Endothelial cell of umbilical vein (primary cell): Measurements from ENCODE around the gene TM9SF3. TPM values are rescaled to one million over a fixed set of nuclear protein-coding genes. Genes with fewer than 3 reads are reported as not detected.
A peak's percentile ranks its signal among the peaks of the same experiment; 100 is the strongest.

Source experiments
- BruUV-seq: library from RNA; stranded (reverse); fragments of 400-500 nt; replicated peaks from 2 replicates; lab custom pipeline; 2021; lab: Mats Ljungman, UMichigan
- CTCF ChIA-PET: fragments of 300-600, 350-600 bp; sonication (Branson Sonifier 250); formaldehyde crosslinking; loops from one replicate; lab custom pipeline; 2021; ENCODE audit warnings: antibody characterized with exemption, inconsistent platforms; lab: Charles Lee
- POLR2A ChIA-PET: fragments of 300-600, 350-600 bp; sonication (Branson Sonifier 250); formaldehyde crosslinking; loops from one replicate; lab custom pipeline; 2021; ENCODE audit warnings: antibody characterized with exemption, inconsistent platforms; lab: Charles Lee
- DNase-seq: peaks from one replicate; pipeline ENCODE4 v3.0.0-alpha.2; 2011; ENCODE audit warnings: low read depth, low spot score
- FAIRE-seq: peaks from 2 replicates; lab custom pipeline; 2011; peaks lifted over from hg19 to GRCh38; lab: Jason Lieb, UNC
- H2AFZ ChIP-seq: 2 replicates; pipeline ENCODE4 v1.6.0; 2012; ENCODE audit warnings: low read depth, low read length, control low read depth, inconsistent platforms
- H3K27ac ChIP-seq: 2 replicates; pipeline ENCODE4 v1.5.1; 2011; ENCODE audit warnings: low read depth, mild to moderate bottlenecking, control low read depth, low read length, moderate library complexity; ENCODE audit not compliant: insufficient read depth
- H3K27me3 ChIP-seq, 2 experiments: 2 replicates each; pipeline versions ENCODE4 v1.6.0 to v1.6.1; 2011; ENCODE audit warnings: low read length in 2 of 2, mixed read lengths in 1 of 2; ENCODE audit not compliant: control insufficient read depth in 2 of 2, insufficient read depth in 2 of 2
- H3K36me3 ChIP-seq, 2 experiments: 2 replicates in 1 of 2; 3 replicates in 1 of 2; pipeline ENCODE4 v1.5.1; 2011; ENCODE audit warnings: low read length in 2 of 2, mild to moderate bottlenecking in 1 of 2, moderate library complexity in 1 of 2; ENCODE audit not compliant: control insufficient read depth in 2 of 2, insufficient read depth in 2 of 2; ENCODE audit errors: extremely low read depth in 1 of 2
- H3K4me1 ChIP-seq: 3 replicates; pipeline ENCODE4 v1.5.1; 2011; ENCODE audit warnings: mild to moderate bottlenecking, low read length; ENCODE audit not compliant: control insufficient read depth, insufficient read depth; ENCODE audit errors: extremely low read depth
- H3K4me2 ChIP-seq: 2 replicates; pipeline ENCODE4 v1.6.1; 2011; ENCODE audit warnings: low read length, control low read depth, mixed read lengths; ENCODE audit not compliant: insufficient read depth
- H3K4me3 ChIP-seq, 3 experiments: fragments of 200-600 bp in 1 of 3; sonication (generic), shearing (Covaris generic) in 1 of 3; replicated peaks in 1 of 3; 2 replicates each; pipeline ENCODE4 v1.5.1; 2011 to 2016; ENCODE audit warnings: control low read depth in 3 of 3, low read length in 3 of 3, mild to moderate bottlenecking in 2 of 3, inconsistent platforms in 1 of 3, low read depth in 1 of 3, moderate library complexity in 1 of 3; ENCODE audit not compliant: insufficient read depth in 1 of 3
- H3K79me2 ChIP-seq: 2 replicates; pipeline ENCODE4 v1.6.0; 2012; ENCODE audit warnings: low read length, inconsistent platforms; ENCODE audit not compliant: control insufficient read depth, insufficient read depth
- H3K9ac ChIP-seq: replicated peaks from 2 replicates; pipeline ENCODE3; 2011; ENCODE audit warnings: low read length, control low read depth; ENCODE audit not compliant: insufficient read depth; ENCODE audit errors: extremely low read depth
- H3K9me1 ChIP-seq: replicated peaks from 3 replicates; pipeline ENCODE4 v1.6.0; 2011; ENCODE audit warnings: mild to moderate bottlenecking, low read length; ENCODE audit not compliant: control insufficient read depth, insufficient read depth; ENCODE audit errors: extremely low read depth
- H3K9me3 ChIP-seq: replicated peaks from 2 replicates; pipeline ENCODE4 v1.5.1; 2012; ENCODE audit warnings: low read length, inconsistent platforms; ENCODE audit not compliant: control insufficient read depth, insufficient read depth
- H4K20me1 ChIP-seq: replicated peaks from 2 replicates; pipeline ENCODE3; 2011; ENCODE audit warnings: mild to moderate bottlenecking, low read length; ENCODE audit not compliant: control insufficient read depth, insufficient read depth; ENCODE audit errors: extremely low read depth
- CTCF ChIP-seq, 2 donors: IDR thresholded peaks; 1 replicate in 1 of 2; 2 replicates in 1 of 2; pipeline ENCODE4 v1.5.1; 2011; ENCODE audit warnings: low read length in 2 of 2, mild to moderate bottlenecking in 2 of 2, moderate library complexity in 2 of 2, control low read depth in 1 of 2, inconsistent platforms in 1 of 2, low read depth in 1 of 2; ENCODE audit not compliant: insufficient read depth in 1 of 2; ENCODE audit errors: extremely low read depth in 1 of 2
- EZH2 ChIP-seq: IDR thresholded peaks from 2 replicates; pipeline ENCODE4 v1.6.1; 2012; ENCODE audit warnings: borderline replicate concordance, low read depth, mild to moderate bottlenecking, moderate library complexity, low read length, inconsistent platforms; ENCODE audit not compliant: severe bottlenecking
- FOS ChIP-seq: IDR thresholded peaks from 2 replicates; pipeline ENCODE4 v1.6.1; 2011; ENCODE audit warnings: mild to moderate bottlenecking, low read length, moderate library complexity, borderline replicate concordance; ENCODE audit not compliant: insufficient read depth
- GATA2 ChIP-seq: IDR thresholded peaks from 2 replicates; pipeline ENCODE4 v1.7.0; 2011; ENCODE audit warnings: low read depth, mild to moderate bottlenecking, moderate library complexity, mixed read lengths, low read length; ENCODE audit not compliant: insufficient read length, insufficient read depth
- JUN ChIP-seq: IDR thresholded peaks from 2 replicates; pipeline ENCODE4 v1.6.1; 2011; ENCODE audit warnings: borderline replicate concordance, low read depth; ENCODE audit not compliant: insufficient read length, insufficient read depth
- MAX ChIP-seq: IDR thresholded peaks from 2 replicates; pipeline ENCODE4 v1.6.1; 2011; ENCODE audit not compliant: insufficient read depth, insufficient read length
- MYC ChIP-seq: IDR thresholded peaks from one replicate; pipeline ENCODE4 v1.6.1; 2011; ENCODE audit warnings: mild to moderate bottlenecking, low read depth, low read length
- POLR2A ChIP-seq: IDR thresholded peaks from 2 replicates; pipeline ENCODE4 v1.6.1; 2012; ENCODE audit warnings: low read depth, mild to moderate bottlenecking, control low read depth, low read length
- POLR2AphosphoS5 ChIP-seq: IDR thresholded peaks from 2 replicates; pipeline ENCODE4 v1.6.1; 2012; ENCODE audit warnings: low read depth, mild to moderate bottlenecking, control low read depth, low read length, moderate library complexity; ENCODE audit not compliant: insufficient read depth
- dilution Hi-C: fragments of 300-500 bp; cut with MboI; formaldehyde crosslinking; loops from one replicate; pipeline ENCODE4 v1.15.0; 2019; ENCODE audit warnings: low sequenced_read_pairs; ENCODE audit not compliant: extremely low pct_ligation_motif_present
- intact Hi-C: fragments of 100-400 bp; cut with micrococcal nuclease; formaldehyde crosslinking; loops from one replicate; pipeline ENCODE4 v1.10.0; 2022
- polyA plus RNA-seq, 4 experiments: library from polyadenylated mRNA; depleted of rRNA in 3 of 4; stranded (reverse) in 3 of 4; unstranded in 1 of 4; fragments of >200 nt; gene quantifications; 2 replicates each; pipeline versions ENCODE4 v1.2.1 to v1.2.3, GENCODE V29; 2011 to 2012; ENCODE audit warnings: missing spikeins in 1 of 4
- total RNA-seq: library from RNA; stranded (reverse); gene quantifications from 2 replicates; pipeline ENCODE4 v1.2.3, GENCODE V29; 2021

TM9SF3 gene
- total and polyA plus RNA-seq, 2 donors (not counting 3 experiments of a cell fraction or from before 2014, with no cell fraction given): 133 to 144 TPM

DNA sequence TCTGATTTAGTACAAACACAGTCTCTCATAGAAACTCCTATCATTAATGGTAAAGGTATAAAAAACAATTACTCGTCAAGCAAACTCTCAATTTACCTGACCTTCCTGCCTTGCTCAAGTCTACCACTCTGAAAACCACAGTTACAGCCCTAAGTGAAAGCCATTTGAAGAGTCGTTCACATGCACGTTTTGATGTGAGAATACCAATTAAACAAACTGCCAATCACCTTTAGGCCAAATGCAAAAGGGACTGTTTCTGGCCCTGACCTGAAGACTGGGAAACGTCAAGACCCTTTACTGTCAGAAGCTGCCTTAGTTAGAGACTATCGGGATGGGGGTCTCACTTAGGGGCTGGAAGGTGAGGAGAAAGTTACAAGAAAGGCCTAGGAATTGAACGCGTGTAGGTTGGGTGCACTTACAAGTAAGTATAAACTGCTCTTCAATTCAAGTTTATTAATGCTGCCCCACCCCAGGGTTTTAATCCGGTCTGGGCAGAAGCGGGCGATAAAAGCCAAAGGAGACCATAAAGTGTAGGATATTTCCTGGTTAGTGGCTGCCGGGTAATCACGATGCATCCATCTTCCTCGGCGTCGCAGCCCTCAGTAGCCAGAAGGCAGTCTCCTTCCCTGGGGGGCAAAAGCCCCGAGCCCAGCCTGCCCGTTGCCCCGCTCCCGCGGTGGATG, 935 bp downstream of the TM9SF3 start:
- no peak for TF ChIP-seq POLR2A
- TF ChIP-seq GATA2: no peak
- no peak for TF ChIP-seq MYC
- no peak for TF ChIP-seq MAX
- no peak for TF ChIP-seq CTCF (IDR thresholded peaks at IDR 0.05; ENCODE audit: extremely low read depth in 1 of 2, insufficient read depth in 1 of 2, low read depth in 1 of 2, low read length in 2 of 2)
- no peak for TF ChIP-seq FOS
- no peak for TF ChIP-seq JUN
- TF ChIP-seq EZH2: no peak
- TF ChIP-seq POLR2AphosphoS5: no peak
- BruUV-seq: TSS peak; percentile 33
- Histone ChIP-seq H3K27ac (peak overlapping the region; percentile 98), H3K9me1 (peaks cover 3% of the 10 kb centered on the region), H4K20me1 (peaks cover 22% of the 10 kb centered on the region), H3K4me3 (peak overlapping the region; percentile 59 to 92 (median 61)), H3K9ac (peak overlapping the region; percentile 97), H3K79me2 (peaks cover 57% of the 10 kb centered on the region), H3K9me3 (no peaks in the 10 kb centered on the region), H2AFZ (no peak overlapping the region), H3K4me2 (peak overlapping the region; percentile 96), H3K36me3 (no peaks in the 10 kb centered on the region), H3K27me3 (no peaks in the 10 kb centered on the region), H3K4me1 (peaks cover 56% of the 10 kb centered on the region)
- FAIRE-seq (no peak), DNase-seq (peak; percentile 41)
- POLR2A ChIA-PET: no interaction called here
- intact Hi-C loops (loop anchor here (2.0 to 10.0 kb wide), 4 partner anchors 19 to 541 kb away; partner anchors contain the start of genes CCNJ and TLL2), dilution Hi-C loops (no loop called here)
- CTCF ChIA-PET: interaction anchor here (0.6 to 1.2 kb wide), 3 partner anchors 20 to 632 kb away, joined by 3 read pairs; partner anchors contain the start of gene TLL2
